Left colon (tissue), 2 donors: ENCODE measurements around the gene SLC41A3. TPM values are rescaled to one million over a fixed set of nuclear protein-coding genes. Genes with fewer than 3 reads are reported as not detected.
"Not testable (repeated sequence)": the region's sequence is repeated elsewhere in the genome, so short reads cannot be mapped to it uniquely, and the experiment has no call there.

Experiments
- ATAC-seq: fragments of 200-7000 bp; cut with Tn5 transposase; one replicate; pipeline ENCODE4 v1.9.1; 2020; ENCODE audit warnings: mild to moderate bottlenecking, moderate library complexity
- DNase-seq, 2 donors: peaks; one replicate each; pipeline ENCODE4 v3.0.0-alpha.2; 2020
- intact Hi-C, 2 donors: fragments of 100-400 bp; cut with DNase I in 1 of 2; cut with micrococcal nuclease in 1 of 2; formaldehyde crosslinking; loops; one replicate each; pipeline versions ENCODE4 v1.11.2 to v1.14.0; 2022; cut with DNase I, micrococcal nuclease
- total RNA-seq, 2 donors: library from RNA; stranded (reverse); fragmentation: NEBNext Ultra II Directional; extraction: Animal tissue kit (Norgen Biotek cat#: 25700); gene quantifications; one replicate each; pipeline ENCODE4 v1.2.1, GENCODE V29; 2021
- donor health status: DM: no; HTN: no; CAD: no.
- donor health status: DM: yes; HTN: yes; CAD: no.

Gene SLC41A3
- total RNA-seq, 2 donors from 2014 or later = 31.3 to 31.4 TPM

DNA sequence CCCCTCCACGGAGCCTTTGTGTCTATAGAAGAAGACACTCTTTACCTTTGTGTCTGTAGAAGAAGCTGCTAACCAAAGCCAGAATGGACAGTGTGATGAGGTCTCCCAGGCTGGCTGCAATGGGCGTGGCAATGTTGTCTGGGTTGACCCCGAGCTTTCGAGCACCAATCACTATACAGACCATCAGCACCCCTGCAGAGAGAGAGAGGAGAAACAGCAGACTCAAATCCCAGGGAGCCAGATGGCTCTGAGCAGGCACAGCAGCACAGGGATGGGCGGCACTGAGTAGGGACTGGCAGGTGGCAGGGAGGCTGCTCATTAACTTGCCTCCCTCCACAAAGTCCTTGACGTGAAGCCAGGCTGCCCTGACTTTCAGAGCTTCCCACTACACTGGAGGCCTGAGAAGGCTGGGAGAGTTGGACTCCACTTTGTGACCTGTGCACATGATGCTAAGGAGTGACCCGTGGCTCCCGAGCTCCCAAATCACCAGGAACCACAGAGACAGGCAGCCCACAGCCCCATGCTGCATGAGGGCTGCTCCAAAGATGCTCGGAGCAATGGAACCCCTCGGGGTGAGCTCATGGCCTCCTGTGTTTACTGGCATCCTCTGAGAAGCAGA lies 61.1 kb downstream of the SLC41A3 start:
- intact Hi-C loops = no loop called here
- ATAC-seq (no peak), DNase-seq (no peak)

GRCh38 chr3:126021702-126022101 lies 62.2 kb downstream of the SLC41A3 start:
- DNase-seq (no peak), ATAC-seq (no peak)
- intact Hi-C loops = no loop called here

GRCh38 chr3:126021224-126021623 lies 62.7 kb downstream of the SLC41A3 start:
- DNase-seq = no peak
- no peak for ATAC-seq
- intact Hi-C loops = no loop called here

DNA sequence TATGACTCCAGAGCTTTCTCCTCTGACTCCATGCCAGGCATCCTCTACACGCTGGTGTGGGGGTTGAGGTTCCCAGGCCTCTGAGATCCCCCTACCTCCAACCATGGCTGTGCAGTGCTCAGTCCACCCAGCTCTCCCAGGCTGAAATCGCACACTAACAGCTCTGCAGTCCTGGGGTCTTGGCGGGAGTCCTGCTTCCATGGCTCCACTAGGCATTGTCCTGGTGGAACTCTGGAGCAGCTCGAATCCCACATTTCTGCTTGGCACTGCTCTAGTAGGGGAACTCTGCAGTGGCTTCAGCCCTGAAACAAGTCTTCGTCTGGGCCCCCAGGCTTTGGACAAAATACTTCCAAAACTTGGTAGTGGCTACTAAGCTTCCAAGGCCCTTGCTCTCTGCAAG lies 64.2 kb downstream of the SLC41A3 start:
- no peak for DNase-seq
- no peak for ATAC-seq

GRCh38 chr3:126018995-126019394 lies 64.9 kb downstream of the SLC41A3 start:
- no peak for DNase-seq
- ATAC-seq = no peak
- intact Hi-C loops = no loop called here

More for the DNA sequence above, 64.2 kb downstream of the SLC41A3 start:
- intact Hi-C loops = no loop called here

- no peak for ATAC-seq
- intact Hi-C loops = no loop called here
- DNase-seq = no peak
These were observed 65.4 kb downstream of the SLC41A3 start for GRCh38 chr3:126018545-126018944.

DNA sequence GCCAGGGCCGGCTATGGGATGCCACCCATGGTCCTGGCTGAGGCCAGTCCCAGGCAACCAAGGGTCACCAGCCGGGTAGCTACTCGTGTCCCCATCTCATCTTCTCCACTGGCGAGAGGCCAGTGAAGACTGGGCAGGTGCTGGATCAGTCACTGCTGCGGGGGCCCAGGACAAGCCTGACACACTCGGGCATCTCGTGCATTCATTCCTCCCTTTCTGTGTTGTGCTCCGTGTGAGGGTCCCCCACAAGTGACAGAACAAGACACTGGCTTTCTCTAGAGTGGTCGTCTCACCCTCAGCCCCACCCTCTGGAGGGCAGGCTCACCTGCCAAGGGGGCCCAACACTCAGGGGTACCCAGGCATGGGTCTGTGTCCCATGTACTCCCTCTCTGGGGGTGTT lies 66.6 kb downstream of the SLC41A3 start:
- ATAC-seq (no peak), DNase-seq (no peak)
- intact Hi-C loops = no loop called here

DNA sequence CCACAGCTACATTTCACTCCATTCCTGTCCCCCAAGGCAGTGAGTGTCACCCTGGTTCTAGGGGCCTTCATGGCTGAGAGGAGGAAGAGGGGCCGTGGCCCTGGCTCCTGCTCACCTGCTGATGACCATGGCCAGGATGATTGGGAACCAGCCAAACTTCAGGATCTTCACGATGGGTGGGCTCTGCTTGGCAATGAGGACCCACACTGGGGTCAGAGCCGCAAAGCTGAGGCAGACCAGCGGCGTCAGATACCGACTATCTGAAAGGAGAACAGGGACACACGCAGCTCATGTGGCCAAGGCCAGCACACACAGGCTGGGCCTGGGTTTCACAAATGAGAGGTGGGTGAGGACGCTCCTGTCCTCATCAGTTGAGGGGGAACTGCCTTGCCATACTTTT lies 67.3 kb downstream of the SLC41A3 start:
- DNase-seq (no peak), ATAC-seq (no peak)
- intact Hi-C loops = no loop called here

DNA sequence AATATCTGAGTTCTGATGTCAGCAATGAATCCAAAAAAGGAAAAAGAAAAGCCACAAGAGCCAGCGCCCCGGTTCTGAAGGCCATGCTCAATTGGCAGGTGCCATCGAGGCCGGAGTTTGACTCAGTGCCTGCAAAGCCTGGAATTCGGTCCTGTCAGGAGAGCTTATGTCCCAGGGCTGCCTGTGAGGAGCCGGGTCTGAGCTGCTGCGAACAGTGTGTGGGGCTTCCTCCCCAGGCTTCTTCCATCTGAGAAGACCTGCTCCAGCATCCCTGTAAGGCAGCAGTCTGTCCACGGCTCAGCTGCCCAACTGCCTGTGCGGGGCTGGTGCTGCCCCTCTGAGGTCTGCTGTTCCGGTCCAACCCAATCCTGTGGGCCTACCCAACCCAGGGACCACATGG lies 68.8 kb downstream of the SLC41A3 start:
- ATAC-seq (no peak), DNase-seq (no peak)
- intact Hi-C loops = no loop called here

DNA sequence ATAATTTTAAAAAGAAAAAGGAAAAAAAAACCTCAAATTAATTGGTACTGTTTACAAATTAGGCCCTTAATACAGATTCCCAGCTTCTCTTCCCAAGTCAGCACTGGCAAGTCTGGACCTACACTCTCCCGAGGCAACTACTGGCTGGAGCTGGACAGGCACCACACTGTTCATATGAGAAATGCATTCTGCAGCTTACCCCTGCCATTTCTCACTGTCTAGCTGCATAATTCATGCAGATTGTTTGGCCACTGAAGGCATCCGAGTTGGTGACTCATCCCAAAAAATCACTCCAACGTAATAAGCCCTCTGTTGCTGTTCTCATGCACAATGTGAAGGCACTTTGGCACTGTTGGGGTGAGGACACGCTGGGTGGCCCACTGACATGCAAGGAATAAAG lies 69.7 kb downstream of the SLC41A3 start:
- DNase-seq (no peak), ATAC-seq (no peak)
- intact Hi-C loops = no loop called here

DNA sequence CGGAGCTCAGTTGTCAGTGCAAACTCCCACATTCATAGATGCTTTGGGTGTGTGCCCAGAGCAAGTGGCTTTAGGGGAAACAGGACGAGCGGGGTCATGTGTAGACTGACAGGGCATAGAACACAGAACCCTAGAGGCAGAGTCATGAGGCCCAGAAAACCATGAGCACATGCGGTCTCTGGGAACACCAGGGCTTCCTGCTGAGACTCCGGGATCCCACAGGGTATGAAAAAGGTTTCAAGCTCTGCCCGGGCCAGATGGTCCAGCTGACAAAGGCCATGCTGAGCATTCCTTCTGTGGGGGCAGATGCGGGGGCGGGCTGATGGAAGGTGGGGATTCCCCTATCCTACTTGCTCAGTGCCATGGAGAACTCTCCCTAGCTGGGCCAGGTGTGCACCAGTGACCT lies 70.2 kb downstream of the SLC41A3 start:
- intact Hi-C loops = no loop called here

GRCh38 chr3:126009181-126009580 lies 74.7 kb downstream of the SLC41A3 start:
- intact Hi-C loops = no loop called here
- DNase-seq = no peak
- no peak for ATAC-seq

More for the DNA sequence above, 70.2 kb downstream of the SLC41A3 start:
- ATAC-seq = no peak
- DNase-seq = no peak

DNA sequence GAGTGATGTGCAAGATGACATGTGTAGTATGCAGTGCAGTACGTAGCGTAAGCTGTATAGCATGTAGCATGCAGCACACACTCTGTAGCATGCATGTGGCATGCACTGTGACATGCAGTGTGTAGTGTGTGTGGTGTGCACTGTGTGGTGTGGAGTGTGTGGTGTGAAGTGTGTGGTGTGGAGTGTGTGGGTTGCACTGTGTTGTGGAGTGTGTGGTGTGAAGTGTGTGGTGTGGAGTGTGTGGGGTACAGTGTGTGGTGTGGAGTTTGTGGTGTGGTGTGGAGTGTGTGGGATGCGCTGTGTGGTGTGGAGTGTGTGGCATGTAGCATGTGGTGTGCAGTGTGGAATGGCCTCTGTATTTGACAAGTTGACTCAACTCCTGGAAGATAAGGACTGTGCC lies 75.7 kb downstream of the SLC41A3 start:
- no peak for ATAC-seq
- intact Hi-C loops = no loop called here
- no peak for DNase-seq

DNA sequence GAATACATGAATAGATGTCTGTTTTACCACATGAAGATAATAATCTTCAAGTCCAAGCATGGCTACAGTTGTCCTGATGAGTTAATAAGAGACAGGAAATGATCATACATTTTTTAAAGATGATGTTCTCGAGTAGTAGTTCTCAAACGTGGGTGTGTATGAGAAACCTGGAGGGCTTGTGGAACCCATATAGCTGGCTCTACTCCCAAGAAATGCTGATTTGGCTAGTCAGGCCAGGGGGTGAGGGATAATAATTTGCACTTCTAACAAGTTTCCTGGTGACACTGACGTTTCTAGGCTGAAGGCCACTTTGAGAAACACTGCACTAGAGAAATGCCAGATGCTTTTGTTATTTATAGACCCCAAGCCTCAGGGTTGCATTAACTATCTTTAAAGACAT lies 78.0 kb downstream of the SLC41A3 start:
- DNase-seq (no peak), ATAC-seq (no peak)

DNA sequence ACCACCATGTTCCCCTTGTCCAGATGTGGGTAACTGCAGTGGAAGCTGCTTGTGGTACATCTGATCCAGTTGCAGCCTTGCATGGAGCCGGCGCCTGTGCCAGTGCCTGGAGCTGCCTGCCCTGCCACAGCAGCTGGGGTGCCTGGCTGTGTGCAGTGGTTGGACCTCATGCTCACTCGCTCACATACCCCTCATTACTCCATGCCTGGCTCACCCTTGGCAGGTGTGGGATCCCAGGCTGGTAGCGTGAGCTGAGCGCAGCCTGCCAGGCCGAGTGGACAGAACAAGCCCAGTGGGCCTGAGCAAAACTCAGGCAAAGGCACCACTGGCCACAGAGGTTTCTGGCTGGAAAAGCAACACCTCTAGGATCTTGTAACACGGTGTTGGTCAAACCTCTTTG lies 79.2 kb downstream of the SLC41A3 start:
- intact Hi-C loops = no loop called here
- ATAC-seq (no peak), DNase-seq (no peak)

More for the DNA sequence above, 78.0 kb downstream of the SLC41A3 start:
- intact Hi-C loops = no loop called here

GRCh38 chr3:126004217-126004616 lies 79.7 kb downstream of the SLC41A3 start:
- ATAC-seq (no peak), DNase-seq (no peak)
- intact Hi-C loops = no loop called here

- intact Hi-C loops = no loop called here
- ATAC-seq (no peak), DNase-seq (no peak)
These were observed 80.3 kb downstream of the SLC41A3 start for GRCh38 chr3:126003447-126004190.

DNA sequence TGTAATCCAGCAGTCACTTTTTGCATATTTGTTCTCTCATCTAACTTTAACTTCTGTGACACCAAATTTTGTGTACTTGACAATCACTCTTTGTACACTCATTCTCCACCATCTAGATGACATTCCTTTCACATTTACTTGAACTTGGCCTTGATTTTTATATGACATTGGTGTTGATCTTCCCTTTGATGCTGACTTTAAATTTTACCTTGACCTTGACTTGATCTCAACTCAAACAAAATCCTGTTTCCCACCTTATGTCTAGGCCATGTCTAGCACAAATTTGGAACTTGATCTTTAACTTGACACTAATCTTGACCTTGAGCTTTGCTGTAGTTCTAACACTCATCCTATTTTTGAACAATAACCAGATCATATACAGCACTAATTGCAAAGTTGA lies 81.7 kb downstream of the SLC41A3 start:
- intact Hi-C loops = no loop called here

DNA sequence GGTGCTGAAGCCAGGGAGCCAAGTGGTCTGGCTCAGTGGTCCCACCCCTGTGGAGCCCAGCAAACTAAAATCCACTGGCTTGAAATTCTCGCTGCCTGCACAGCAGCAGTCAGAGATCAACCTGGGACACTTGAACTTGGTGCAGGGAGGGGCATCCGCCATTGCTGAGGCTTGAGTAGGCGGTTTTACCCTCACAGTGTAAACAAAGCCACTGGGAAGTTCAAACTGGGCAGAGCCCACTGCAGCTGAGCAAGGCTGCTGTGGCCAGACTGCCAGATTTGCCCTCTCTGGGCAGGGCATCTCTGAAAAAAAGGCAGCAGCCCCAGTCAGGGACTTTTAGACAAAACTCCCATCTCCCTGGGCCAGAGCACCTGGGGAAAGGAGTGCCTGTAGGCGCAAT lies 87.2 kb downstream of the SLC41A3 start:
- DNase-seq, intact Hi-C loops, ATAC-seq: not testable (repeated sequence)

More for the DNA sequence above, 81.7 kb downstream of the SLC41A3 start:
- ATAC-seq (no peak), DNase-seq (no peak)

DNA sequence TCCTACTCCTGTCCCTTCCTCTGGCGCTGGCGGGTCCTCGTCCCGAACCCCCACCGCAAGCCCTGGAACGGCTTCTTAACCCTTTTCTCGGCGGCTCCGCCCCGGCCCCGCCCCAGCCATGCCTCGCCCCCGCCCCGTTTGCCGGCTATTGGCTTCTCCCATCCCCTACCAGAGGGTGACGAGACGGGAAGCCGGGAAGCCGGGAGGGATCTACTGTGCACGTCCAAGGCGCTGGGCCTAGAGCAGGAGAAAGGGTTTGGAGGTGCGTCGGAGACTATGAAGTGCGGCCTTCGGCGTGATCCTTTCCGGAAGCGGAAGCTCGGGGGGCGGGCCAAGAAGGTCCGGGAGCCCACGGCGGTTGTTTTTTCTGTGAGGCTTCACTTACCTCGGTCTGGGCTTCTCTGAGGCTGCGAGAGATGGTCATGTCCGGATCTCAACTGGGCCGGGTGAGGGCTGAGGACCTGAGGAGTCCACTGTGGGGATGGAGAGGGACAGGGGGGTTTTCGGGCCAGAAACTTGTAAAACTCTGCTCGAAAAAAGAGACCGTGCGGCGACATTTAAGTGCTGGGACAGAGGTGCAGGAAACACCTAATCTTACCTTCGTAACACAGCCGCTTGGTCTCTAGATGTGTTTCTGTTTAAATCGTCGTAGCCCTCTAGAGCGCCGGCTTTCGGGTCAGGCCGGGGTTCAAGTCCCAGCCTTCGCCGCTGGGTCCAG lies 93.5 kb downstream of the SLC41A3 start:
- ATAC-seq (peak; percentile 99), DNase-seq (peak; percentile 76 to 89)
- intact Hi-C loops = no loop called here
